Subcutaneous abdominal adipose tissue (tissue), 5 donors: Measurements from ENCODE around the gene C8A.
A peak's percentile ranks its signal among the peaks of the same experiment; 100 is the strongest.

Experiments used
- H3K27ac ChIP-seq: one replicate; pipeline ENCODE4 v1.7.0; 2013; ENCODE audit warnings: low read depth, mild to moderate bottlenecking, inconsistent platforms, low read length, moderate library complexity
- H3K27me3 ChIP-seq, 5 donors: one replicate each; pipeline ENCODE4 v1.7.0; 2013; ENCODE audit warnings: low read length in 5 of 5, inconsistent platforms in 1 of 5; ENCODE audit not compliant: control insufficient read depth in 5 of 5, insufficient read depth in 4 of 5
- H3K36me3 ChIP-seq, 5 donors: one replicate each; pipeline ENCODE4 v1.7.0; 2013; ENCODE audit warnings: low read length in 5 of 5; ENCODE audit not compliant: control insufficient read depth in 5 of 5, insufficient read depth in 5 of 5
- H3K4me1 ChIP-seq, 5 donors: one replicate each; pipeline ENCODE4 v1.7.0; 2013; ENCODE audit warnings: low read length in 5 of 5, mild to moderate bottlenecking in 3 of 5, moderate library complexity in 1 of 5; ENCODE audit not compliant: control insufficient read depth in 5 of 5, insufficient read depth in 5 of 5
- H3K4me3 ChIP-seq, 5 donors: one replicate each; pipeline ENCODE4 v1.7.0; 2013; ENCODE audit warnings: low read length in 5 of 5, low read depth in 1 of 5
- H3K9ac ChIP-seq, 5 donors: one replicate each; pipeline ENCODE4 v1.7.0; 2013; ENCODE audit warnings: low read length in 5 of 5, mild to moderate bottlenecking in 4 of 5, moderate library complexity in 3 of 5
- H3K9me3 ChIP-seq, 5 donors: one replicate each; pipeline ENCODE4 v1.7.0; 2013; ENCODE audit warnings: low read length in 5 of 5; ENCODE audit not compliant: control insufficient read depth in 5 of 5
- donor health status: healthy.
- donor health status: healthy.
- donor health status: healthy.
- donor health status: healthy.
- donor health status: healthy.

The C8A gene

GRCh38 chr1:56929492-56929891, 74.9 kb downstream of the C8A start:
- Histone ChIP-seq H3K27ac (no peak overlapping the region), H3K27me3 (no peaks in the 10 kb centered on the region), H3K4me1 (peaks cover 0 to 3% (median 3%) of the 10 kb centered on the region in 5 donors), H3K9ac (no peak overlapping the region), H3K9me3 (no peaks in the 10 kb centered on the region), H3K36me3 (no peaks in the 10 kb centered on the region), H3K4me3 (no peak overlapping the region)

DNA sequence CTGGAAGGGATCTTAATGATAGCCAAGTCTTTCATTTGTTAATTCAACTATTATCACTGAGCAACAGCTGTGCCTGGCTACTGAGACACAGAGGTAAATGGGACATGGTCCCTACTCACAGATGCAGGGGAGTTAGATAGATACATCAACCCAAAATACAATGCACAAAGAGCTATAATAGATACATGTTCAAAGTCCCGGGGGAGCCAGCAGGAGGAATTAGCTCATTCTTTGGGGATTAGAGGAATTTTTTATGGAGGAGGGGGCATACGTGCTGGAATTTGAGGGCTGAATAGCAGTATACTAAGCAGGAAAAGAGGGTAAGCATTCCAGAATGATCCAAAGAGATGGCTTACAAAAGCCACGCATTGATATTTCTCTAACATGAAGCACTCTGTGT, 76.6 kb downstream of the C8A start:
- no peaks in the 10 kb centered on the region for H3K9me3 ChIP-seq
- H3K4me1 ChIP-seq = peaks cover 0 to 8% (median 6%) of the 10 kb centered on the region in 5 donors
- no peaks in the 10 kb centered on the region for H3K36me3 ChIP-seq
- no peak overlapping the region for H3K4me3 ChIP-seq
- H3K9ac ChIP-seq = no peak overlapping the region
- H3K27me3 ChIP-seq = no peaks in the 10 kb centered on the region
- no peak overlapping the region for H3K27ac ChIP-seq

GRCh38 chr1:56931686-56932085, 77.1 kb downstream of the C8A start:
- H3K27me3 ChIP-seq = no peaks in the 10 kb centered on the region
- H3K27ac ChIP-seq = no peak overlapping the region
- no peaks in the 10 kb centered on the region for H3K36me3 ChIP-seq
- H3K4me1 ChIP-seq = peaks cover 0 to 8% (median 6%) of the 10 kb centered on the region in 5 donors
- no peaks in the 10 kb centered on the region for H3K9me3 ChIP-seq
- no peak overlapping the region for H3K9ac ChIP-seq
- no peak overlapping the region for H3K4me3 ChIP-seq

GRCh38 chr1:56933161-56933560, 78.6 kb downstream of the C8A start:
- Histone ChIP-seq H3K4me3 (no peak overlapping the region), H3K9ac (no peak overlapping the region), H3K4me1 (peaks cover 0 to 8% (median 6%) of the 10 kb centered on the region in 5 donors), H3K27ac (no peak overlapping the region), H3K9me3 (no peaks in the 10 kb centered on the region), H3K27me3 (no peaks in the 10 kb centered on the region), H3K36me3 (no peaks in the 10 kb centered on the region)

DNA sequence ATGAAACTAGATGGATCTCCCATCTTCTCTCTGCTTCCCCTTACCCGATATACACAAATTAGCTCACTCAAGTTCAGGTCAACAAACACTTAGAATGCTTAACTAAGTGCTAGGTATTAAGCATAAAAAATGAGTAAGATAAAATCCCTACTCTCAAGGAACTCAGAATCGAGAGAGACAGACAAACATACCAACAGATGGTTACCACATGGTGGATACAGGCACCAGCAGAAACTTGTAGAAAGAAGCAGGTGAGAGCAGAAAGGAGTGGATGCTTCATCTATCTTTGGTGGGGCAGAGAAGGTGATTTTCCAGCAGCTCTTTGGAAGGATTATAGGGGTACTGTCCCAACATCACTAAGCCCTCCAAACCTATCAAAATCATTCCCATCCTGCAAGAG, 79.0 kb downstream of the C8A start:
- H3K9me3 ChIP-seq = no peaks in the 10 kb centered on the region
- no peaks in the 10 kb centered on the region for H3K36me3 ChIP-seq
- H3K4me3 ChIP-seq = no peak overlapping the region
- no peak overlapping the region for H3K27ac ChIP-seq
- H3K9ac ChIP-seq = no peak overlapping the region
- H3K27me3 ChIP-seq = no peaks in the 10 kb centered on the region
- H3K4me1 ChIP-seq = peaks cover 0 to 8% (median 6%) of the 10 kb centered on the region in 5 donors

- Histone ChIP-seq H3K9me3 (no peaks in the 10 kb centered on the region), H3K27me3 (peaks cover 0 to 3% (median 0%) of the 10 kb centered on the region in 5 donors)
These were observed 79.9 kb downstream of the C8A start for GRCh38 chr1:56934430-56935060.

GRCh38 chr1:56938646-56939045, 84.0 kb downstream of the C8A start:
- no peak overlapping the region for H3K4me3 ChIP-seq
- no peaks in the 10 kb centered on the region for H3K9me3 ChIP-seq
- H3K9ac ChIP-seq = no peak overlapping the region
- no peaks in the 10 kb centered on the region for H3K36me3 ChIP-seq
- peaks cover 0 to 3% (median 0%) of the 10 kb centered on the region in 5 donors for H3K27me3 ChIP-seq
- H3K4me1 ChIP-seq = peaks cover 0 to 8% (median 6%) of the 10 kb centered on the region in 5 donors
- H3K27ac ChIP-seq = no peak overlapping the region

More at GRCh38 chr1:56934430-56935060, 79.9 kb downstream of the C8A start:
- no peaks in the 10 kb centered on the region for H3K36me3 ChIP-seq
- peaks cover 0 to 8% (median 6%) of the 10 kb centered on the region in 5 donors for H3K4me1 ChIP-seq
- no peak overlapping the region for H3K4me3 ChIP-seq
- no peak overlapping the region for H3K9ac ChIP-seq
- H3K27ac ChIP-seq = no peak overlapping the region

GRCh38 chr1:56939209-56939608, 84.6 kb downstream of the C8A start:
- Histone ChIP-seq H3K27me3 (peaks cover 0 to 3% (median 0%) of the 10 kb centered on the region in 5 donors), H3K9me3 (no peaks in the 10 kb centered on the region), H3K27ac (no peak overlapping the region), H3K9ac (no peak overlapping the region), H3K36me3 (no peaks in the 10 kb centered on the region), H3K4me1 (peaks cover 0 to 8% (median 5%) of the 10 kb centered on the region in 5 donors), H3K4me3 (no peak overlapping the region)

DNA sequence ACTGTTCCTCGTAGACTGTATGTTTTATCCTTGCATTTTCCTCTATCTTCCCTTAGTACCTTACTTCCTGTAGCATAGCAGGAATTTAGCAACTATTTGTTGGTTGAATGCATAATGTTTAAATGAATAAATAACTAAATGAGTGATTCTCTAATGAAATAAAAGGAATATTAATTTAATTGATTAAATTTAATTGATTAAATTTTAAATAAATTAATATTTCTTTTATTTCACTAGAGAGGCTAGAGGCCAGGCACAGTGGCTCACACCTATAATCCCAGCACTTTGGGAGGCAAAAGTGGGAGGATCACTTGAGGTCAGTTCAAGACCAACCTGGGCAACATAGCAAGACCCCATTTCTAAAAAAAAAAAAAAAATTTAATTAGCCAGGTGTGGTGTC, 85.4 kb downstream of the C8A start:
- H3K9ac ChIP-seq = no peak overlapping the region
- no peaks in the 10 kb centered on the region for H3K9me3 ChIP-seq
- peaks cover 0 to 3% (median 0%) of the 10 kb centered on the region in 5 donors for H3K4me1 ChIP-seq
- peaks cover 0 to 3% (median 0%) of the 10 kb centered on the region in 5 donors for H3K27me3 ChIP-seq
- no peaks in the 10 kb centered on the region for H3K36me3 ChIP-seq
- H3K4me3 ChIP-seq = no peak overlapping the region
- H3K27ac ChIP-seq = no peak overlapping the region

DNA sequence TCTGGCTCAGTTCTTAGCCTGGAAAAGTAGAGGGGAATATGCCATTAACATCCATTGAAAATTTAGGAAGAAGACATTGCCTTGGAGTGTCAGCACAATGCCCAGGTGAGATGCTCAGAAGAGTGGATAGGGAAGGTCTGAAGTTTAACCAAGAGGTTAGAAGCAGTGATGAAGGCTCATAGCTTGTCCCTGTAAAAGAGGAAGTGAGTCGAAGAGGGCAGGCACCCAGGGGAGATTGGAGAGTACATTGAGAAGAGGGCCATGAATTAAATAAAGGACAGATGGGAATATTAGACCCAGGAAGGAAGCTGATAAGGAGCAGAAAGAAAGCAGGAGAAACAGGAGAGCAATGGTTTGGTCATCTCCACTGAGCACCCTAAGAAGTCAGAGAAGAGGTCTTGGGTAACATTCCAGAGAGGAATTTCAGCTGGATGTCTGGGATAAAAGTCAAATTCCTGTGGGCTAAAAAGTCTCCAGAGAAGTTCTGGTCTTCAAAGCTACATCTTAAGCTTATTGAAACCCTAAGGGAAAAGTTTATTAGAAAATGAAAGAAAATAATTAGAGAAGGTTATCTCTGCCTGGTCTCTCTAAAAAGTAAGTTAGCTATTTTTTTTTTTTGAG, 93.9 kb downstream of the C8A start:
- no peak overlapping the region for H3K4me3 ChIP-seq
- no peaks in the 10 kb centered on the region for H3K9me3 ChIP-seq
- peak overlapping the region; percentile 59 for H3K27ac ChIP-seq
- no peaks in the 10 kb centered on the region for H3K27me3 ChIP-seq
- no peaks in the 10 kb centered on the region for H3K36me3 ChIP-seq
- no peak overlapping the region for H3K9ac ChIP-seq
- H3K4me1 ChIP-seq = peaks cover 0 to 17% (median 8%) of the 10 kb centered on the region in 5 donors
